Fibroblast of lung (primary cell): ENCODE results near the gene TNIK. TPM values are rescaled to one million over a fixed set of nuclear protein-coding genes. Genes with fewer than 3 reads are reported as not detected.

ENCODE experiments used
- DNase-seq, 2 donors: peaks; one replicate each; pipeline versions ENCODE4 v3.0.0 to v3.0.0-alpha.2; 2010; ENCODE audit warnings: low read depth in 2 of 2
- H2AFZ ChIP-seq: 2 replicates; pipeline ENCODE4 v1.5.1; 2012; ENCODE audit warnings: low read length, control low read depth, inconsistent platforms
- H3K27ac ChIP-seq: 2 replicates; pipeline ENCODE4 v1.5.1; 2011; ENCODE audit warnings: low read length, control low read depth; ENCODE audit not compliant: insufficient read depth
- H3K27me3 ChIP-seq: 2 replicates; pipeline ENCODE4 v1.5.1; 2011; ENCODE audit warnings: mild to moderate bottlenecking, low read length; ENCODE audit not compliant: control insufficient read depth, insufficient read depth
- H3K36me3 ChIP-seq: 2 replicates; pipeline ENCODE4 v1.5.1; 2011; ENCODE audit warnings: low read length; ENCODE audit not compliant: control insufficient read depth, insufficient read depth
- H3K4me1 ChIP-seq: 2 replicates; pipeline ENCODE4 v1.5.1; 2011; ENCODE audit warnings: low read length; ENCODE audit not compliant: control insufficient read depth, insufficient read depth; ENCODE audit errors: extremely low read depth
- H3K4me2 ChIP-seq: 2 replicates; pipeline ENCODE4 v1.5.1; 2011; ENCODE audit warnings: low read length, control low read depth; ENCODE audit not compliant: insufficient read depth; ENCODE audit errors: extremely low read depth
- H3K4me3 ChIP-seq, 4 experiments: fragments of 200-600 bp in 1 of 4; sonication (generic) in 1 of 4; replicated peaks in 1 of 4; 2 replicates each; pipeline ENCODE4 v1.5.1; 2011 to 2016; ENCODE audit warnings: low read length in 4 of 4, low read depth in 3 of 4, mild to moderate bottlenecking in 3 of 4, control low read depth in 2 of 4, inconsistent platforms in 1 of 4, mixed read lengths in 1 of 4; ENCODE audit not compliant: insufficient read depth in 1 of 4; ENCODE audit errors: control extremely low read depth in 1 of 4
- H3K79me2 ChIP-seq: 2 replicates; pipeline ENCODE4 v1.5.1; 2012; ENCODE audit warnings: mild to moderate bottlenecking, low read length, inconsistent platforms; ENCODE audit not compliant: control insufficient read depth, insufficient read depth
- H3K9ac ChIP-seq: 2 replicates; pipeline ENCODE4 v1.5.1; 2011; ENCODE audit warnings: mild to moderate bottlenecking, low read length, control low read depth; ENCODE audit not compliant: insufficient read depth
- H3K9me3 ChIP-seq: 2 replicates; pipeline ENCODE4 v1.5.1; 2012; ENCODE audit warnings: low read depth, low read length; ENCODE audit not compliant: control insufficient read depth, insufficient read depth
- H4K20me1 ChIP-seq: 2 replicates; pipeline ENCODE4 v1.5.1; 2011; ENCODE audit warnings: low read length; ENCODE audit not compliant: control insufficient read depth, insufficient read depth; ENCODE audit errors: extremely low read depth
- EZH2 ChIP-seq: IDR thresholded peaks from 2 replicates; pipeline ENCODE4 v1.5.1; 2012; ENCODE audit warnings: low read length, control low read depth, mild to moderate bottlenecking; ENCODE audit errors: missing control alignments
- polyA plus RNA-seq, 2 donors: library from polyadenylated mRNA; depleted of rRNA in 1 of 2; stranded (reverse) in 1 of 2; unstranded in 1 of 2; fragments of >200 nt; gene quantifications; 2 replicates each; pipeline ENCODE4 v1.2.1, GENCODE V29; 2011 to 2012; ENCODE audit warnings: missing spikeins in 1 of 2
- total RNA-seq: library from RNA; depleted of rRNA; stranded (reverse); fragments of >200 nt; gene quantifications from 2 replicates; pipeline ENCODE4 v1.2.1, GENCODE V29; 2014
- TF ChIP-seq, protein P1 (sequence below), 2 donors: IDR thresholded peaks in 1 of 2; conservative IDR thresholded peaks in 1 of 2; 1 replicate in 1 of 2; 2 replicates in 1 of 2; pipeline ENCODE4 v1.5.1; 2011 to 2012; ENCODE audit warnings: low read length in 2 of 2, control low read depth in 1 of 2, inconsistent platforms in 1 of 2, low read depth in 1 of 2, mild to moderate bottlenecking in 1 of 2

Gene TNIK
- total and polyA plus RNA-seq, 2 donors (not counting 1 experiment from before 2014, with no cell fraction given), result 13.8 to 39.3 TPM

DNA sequence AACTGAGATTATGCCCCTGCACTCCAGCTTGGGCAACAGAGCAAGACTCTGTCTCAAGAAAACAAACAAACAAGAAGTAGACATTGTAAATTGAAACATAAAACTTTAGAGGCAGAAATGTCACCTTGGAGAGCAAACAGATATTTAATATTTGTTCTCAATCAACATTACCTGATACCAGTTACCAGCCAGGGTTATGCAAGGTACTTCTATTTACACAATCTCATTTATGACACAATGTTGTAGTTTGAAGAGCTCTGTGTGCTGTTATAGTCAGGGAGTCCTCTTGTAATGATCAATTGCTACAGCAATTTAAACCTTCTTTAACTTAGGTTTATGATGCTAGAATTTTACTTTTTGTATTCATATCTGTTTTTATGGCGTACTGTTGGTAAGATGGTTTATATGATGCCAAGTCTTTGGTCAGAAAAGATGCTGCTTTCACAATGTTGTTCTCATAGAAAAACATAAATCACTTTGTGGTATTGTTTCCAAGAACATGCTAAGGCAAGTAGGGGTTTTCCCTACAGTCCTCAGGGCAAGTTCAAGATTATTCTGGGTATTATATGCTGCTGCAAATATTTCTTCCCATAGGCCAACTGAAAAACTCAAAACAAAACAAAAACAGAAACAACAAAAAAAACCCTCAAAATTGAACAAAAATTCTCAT is 173.5 kb downstream of the TNIK start:
- peak; percentile 47 to 78 for DNase-seq
- no peak overlapping the region for H2AFZ ChIP-seq
- peaks cover 7% of the 10 kb centered on the region for H3K4me1 ChIP-seq
- no peak overlapping the region for H3K4me3 ChIP-seq
- H3K79me2 ChIP-seq, result no peaks in the 10 kb centered on the region
- H3K36me3 ChIP-seq, result no peaks in the 10 kb centered on the region
- TF ChIP-seq, protein P1, sequence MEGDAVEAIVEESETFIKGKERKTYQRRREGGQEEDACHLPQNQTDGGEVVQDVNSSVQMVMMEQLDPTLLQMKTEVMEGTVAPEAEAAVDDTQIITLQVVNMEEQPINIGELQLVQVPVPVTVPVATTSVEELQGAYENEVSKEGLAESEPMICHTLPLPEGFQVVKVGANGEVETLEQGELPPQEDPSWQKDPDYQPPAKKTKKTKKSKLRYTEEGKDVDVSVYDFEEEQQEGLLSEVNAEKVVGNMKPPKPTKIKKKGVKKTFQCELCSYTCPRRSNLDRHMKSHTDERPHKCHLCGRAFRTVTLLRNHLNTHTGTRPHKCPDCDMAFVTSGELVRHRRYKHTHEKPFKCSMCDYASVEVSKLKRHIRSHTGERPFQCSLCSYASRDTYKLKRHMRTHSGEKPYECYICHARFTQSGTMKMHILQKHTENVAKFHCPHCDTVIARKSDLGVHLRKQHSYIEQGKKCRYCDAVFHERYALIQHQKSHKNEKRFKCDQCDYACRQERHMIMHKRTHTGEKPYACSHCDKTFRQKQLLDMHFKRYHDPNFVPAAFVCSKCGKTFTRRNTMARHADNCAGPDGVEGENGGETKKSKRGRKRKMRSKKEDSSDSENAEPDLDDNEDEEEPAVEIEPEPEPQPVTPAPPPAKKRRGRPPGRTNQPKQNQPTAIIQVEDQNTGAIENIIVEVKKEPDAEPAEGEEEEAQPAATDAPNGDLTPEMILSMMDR (conservative IDR thresholded peaks at IDR 0.05 in 1 of 2, IDR thresholded peaks at IDR 0.05 in 1 of 2; ENCODE audit: low read depth in 1 of 2, low read length in 2 of 2), result no peak
- TF ChIP-seq EZH2, result no peak
- no peaks in the 10 kb centered on the region for H4K20me1 ChIP-seq
- no peak overlapping the region for H3K27ac ChIP-seq
- no peak overlapping the region for H3K9ac ChIP-seq
- H3K27me3 ChIP-seq, result no peaks in the 10 kb centered on the region
- no peak overlapping the region for H3K4me2 ChIP-seq
- no peaks in the 10 kb centered on the region for H3K9me3 ChIP-seq

DNA sequence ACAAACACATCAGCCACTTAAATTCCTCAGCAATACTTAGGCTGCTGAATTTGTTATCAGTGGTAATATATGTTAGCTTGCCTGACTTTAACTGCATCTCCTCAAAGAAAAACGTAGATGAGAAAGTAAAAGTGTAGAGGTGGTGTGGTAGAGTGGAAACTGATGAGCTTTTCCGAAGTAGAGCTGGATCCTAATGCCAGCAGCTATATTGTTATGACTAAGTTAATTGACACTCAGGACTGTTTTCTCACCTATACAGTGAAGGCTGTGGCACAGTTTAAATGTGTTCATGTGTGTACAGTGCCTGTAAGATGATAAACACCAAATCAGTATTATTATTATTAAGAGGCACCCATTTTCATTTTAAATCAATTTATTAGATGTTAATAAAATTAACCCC is 174.9 kb downstream of the TNIK start:
- Histone ChIP-seq H3K27ac (peak overlapping the region; percentile 91), H2AFZ (no peak overlapping the region), H3K4me3 (peak overlapping the region in 1 of 4 experiments; percentile 6), H3K9me3 (no peaks in the 10 kb centered on the region), H3K4me2 (peak overlapping the region; percentile 70), H3K79me2 (no peaks in the 10 kb centered on the region), H3K4me1 (peaks cover 7% of the 10 kb centered on the region), H3K36me3 (no peaks in the 10 kb centered on the region), H4K20me1 (no peaks in the 10 kb centered on the region), H3K9ac (no peak overlapping the region), H3K27me3 (no peaks in the 10 kb centered on the region)
- peak in 1 of 2 donors; percentile 36 for DNase-seq
- TF ChIP-seq, protein P1 (conservative IDR thresholded peaks at IDR 0.05 in 1 of 2, IDR thresholded peaks at IDR 0.05 in 1 of 2; ENCODE audit: low read depth in 1 of 2, low read length in 2 of 2), result no peak
- TF ChIP-seq EZH2, result no peak

DNA sequence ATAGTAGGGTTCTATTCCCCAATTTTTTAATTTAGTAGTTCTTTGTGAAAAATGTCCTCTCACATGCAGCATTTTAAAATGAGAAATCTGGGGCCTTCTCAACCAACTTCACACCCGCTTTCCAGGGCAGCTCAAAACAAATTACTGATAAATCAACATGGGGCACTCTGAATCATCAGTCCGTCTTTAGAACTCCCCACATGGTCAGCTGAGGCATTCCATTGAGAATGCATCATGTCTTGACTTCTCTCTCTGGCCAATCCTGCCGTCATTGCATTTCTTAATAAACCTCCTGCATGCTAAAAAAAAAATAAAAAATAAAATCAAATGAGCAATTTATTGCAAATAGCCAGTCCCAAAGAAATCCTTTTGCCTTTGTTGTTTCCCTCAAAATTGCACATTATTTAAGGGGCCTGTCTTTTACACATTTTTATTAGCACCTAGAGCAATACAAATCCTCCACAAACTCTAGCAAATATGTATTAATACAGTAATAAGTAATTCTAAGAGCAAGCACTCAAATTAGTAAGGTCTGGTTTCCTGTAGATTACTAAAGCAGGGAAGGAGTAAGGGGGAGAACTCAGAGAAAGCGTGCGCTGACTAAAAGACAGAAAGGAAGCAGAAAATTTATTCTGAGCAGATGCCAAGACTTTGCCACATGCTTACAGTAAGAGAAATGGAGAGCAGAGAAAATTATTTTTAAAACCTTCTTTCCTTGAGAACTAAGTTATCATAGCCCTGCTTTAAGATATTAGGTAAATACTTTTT is 175.7 kb downstream of the TNIK start:
- H2AFZ ChIP-seq, result no peak overlapping the region
- H3K4me3 ChIP-seq, result peak overlapping the region in 2 of 4 experiments; percentile 34 to 40

More for the DNA sequence above, 175.7 kb downstream of the TNIK start:
- H3K9ac ChIP-seq, result peak overlapping the region; percentile 39
- peak overlapping the region; percentile 91 for H3K27ac ChIP-seq
- no peaks in the 10 kb centered on the region for H3K9me3 ChIP-seq
- no peaks in the 10 kb centered on the region for H4K20me1 ChIP-seq
- peak; percentile 97 to 98 for DNase-seq
- H3K4me1 ChIP-seq, result peaks cover 7% of the 10 kb centered on the region
- TF ChIP-seq EZH2, result no peak
- TF ChIP-seq, protein P1 (conservative IDR thresholded peaks at IDR 0.05 in 1 of 2, IDR thresholded peaks at IDR 0.05 in 1 of 2; ENCODE audit: low read depth in 1 of 2, low read length in 2 of 2), result no peak
- H3K27me3 ChIP-seq, result no peaks in the 10 kb centered on the region
- H3K36me3 ChIP-seq, result no peaks in the 10 kb centered on the region
- peak overlapping the region; percentile 91 for H3K4me2 ChIP-seq
- H3K79me2 ChIP-seq, result no peaks in the 10 kb centered on the region
